HCT116 (cell line): Measurements from ENCODE around the gene DLEU7. TPM values are rescaled to one million over a fixed set of nuclear protein-coding genes. Genes with fewer than 3 reads are reported as not detected.

Experiments
- ATAC-seq: fragments of 200-7000 bp; cut with Tn5 transposase; 2 replicates; pipeline ENCODE4 v1.9.1; 2020; ENCODE audit warnings: mild to moderate bottlenecking, moderate library complexity
- BruUV-seq: library from RNA; stranded (reverse); fragments of 400-500 nt; replicated peaks from 2 replicates; lab custom pipeline; 2021; lab: Mats Ljungman, UMichigan
- CTCF ChIA-PET: fragments of 300-600 bp; sonication (Branson Sonifier 250); formaldehyde crosslinking; loops from one replicate; lab custom pipeline; 2021; ENCODE audit warnings: antibody characterized with exemption; lab: Charles Lee
- POLR2A ChIA-PET: fragments of 300-600, 350-600 bp; sonication (Branson Sonifier 250); formaldehyde crosslinking; loops from one replicate; lab custom pipeline; 2021; ENCODE audit warnings: antibody characterized with exemption; lab: Charles Lee
- RAD21 ChIA-PET, 2 experiments: fragments of 300-600 bp; sonication (Branson Sonifier 250); formaldehyde crosslinking; loops; one replicate each; lab custom pipeline; 2023; ENCODE audit warnings: low total read pairs in 2 of 2; ENCODE audit not compliant: uncharacterized antibody in 2 of 2, unreplicated experiment in 2 of 2, low non-redundant PET in 1 of 2; lab: Charles Lee
- DNase-seq: peaks from one replicate; pipeline ENCODE4 v3.0.0-alpha.2; 2010; ENCODE audit warnings: low read depth, low spot score
- H2AFZ ChIP-seq: fragments of 200-600 bp; shearing (Covaris generic), sonication (generic); 2 replicates; pipeline ENCODE4 v1.6.1; 2017; ENCODE audit warnings: low read depth, mixed run types, mixed read lengths, antibody characterized with exemption, low read length; ENCODE audit not compliant: poor library complexity, severe bottlenecking
- H3K27ac ChIP-seq: 2 replicates; pipeline ENCODE4 v1.5.1; 2012; ENCODE audit warnings: low read depth, low read length
- H3K27me3 ChIP-seq: fragments of 200-600 bp; sonication (generic); 2 replicates; pipeline ENCODE4 v1.6.1; 2016; ENCODE audit warnings: mixed run types, low read length, mixed read lengths; ENCODE audit not compliant: insufficient read depth
- H3K36me3 ChIP-seq, 2 experiments: fragments of 200-500 bp in 1 of 2; fragments of 200-600 bp in 1 of 2; sonication (Bioruptor generic) in 1 of 2; sonication (generic) in 1 of 2; 2 replicates each; pipeline versions ENCODE4 v1.5.1 to v1.6.1; 2014 to 2016; ENCODE audit warnings: low read length in 2 of 2, inconsistent platforms in 1 of 2, mixed read lengths in 1 of 2, mixed run types in 1 of 2; ENCODE audit not compliant: insufficient read depth in 2 of 2, control insufficient read depth in 1 of 2
- H3K4me1 ChIP-seq, 2 experiments: fragments of 200-600 bp in 1 of 2; sonication (generic) in 1 of 2; 2 replicates each; pipeline versions ENCODE4 v1.5.1 to v1.6.1; 2012 to 2017; ENCODE audit warnings: low read length in 2 of 2, inconsistent platforms in 1 of 2, mild to moderate bottlenecking in 1 of 2, mixed read lengths in 1 of 2, mixed run types in 1 of 2, moderate library complexity in 1 of 2; ENCODE audit not compliant: insufficient read depth in 2 of 2, control insufficient read depth in 1 of 2
- H3K4me2 ChIP-seq: fragments of 200-600 bp; sonication (generic); 2 replicates; pipeline ENCODE4 v1.6.1; 2017; ENCODE audit warnings: mixed run types, low read length, mixed read lengths
- H3K4me3 ChIP-seq, 2 experiments: fragments of 200-600 bp in 1 of 2; sonication (generic) in 1 of 2; replicated peaks in 1 of 2; 2 replicates each; pipeline ENCODE4 v1.5.1; 2011 to 2016; ENCODE audit warnings: low read length in 2 of 2, control low read depth in 1 of 2, low read depth in 1 of 2, mild to moderate bottlenecking in 1 of 2, mixed read lengths in 1 of 2, mixed run types in 1 of 2
- H3K79me2 ChIP-seq: fragments of 200-600 bp; sonication (generic); 2 replicates; pipeline ENCODE4 v1.6.1; 2017; ENCODE audit warnings: mild to moderate bottlenecking, mixed run types, low read length, moderate library complexity, mixed read lengths; ENCODE audit not compliant: insufficient read depth
- H3K9ac ChIP-seq: fragments of 200-600 bp; sonication (generic); 2 replicates; pipeline ENCODE4 v1.6.1; 2016; ENCODE audit warnings: low read length, mixed read lengths
- H3K9me2 ChIP-seq: fragments of 200-600 bp; sonication (generic), shearing (Covaris generic); 2 replicates; pipeline ENCODE4 v1.6.1; 2017; ENCODE audit warnings: mixed run types, mild to moderate bottlenecking, moderate library complexity; ENCODE audit not compliant: insufficient read depth
- H3K9me3 ChIP-seq, 2 experiments: fragments of 200-500 bp in 1 of 2; fragments of 200-600 bp in 1 of 2; sonication (Bioruptor generic) in 1 of 2; sonication (generic) in 1 of 2; 2 replicates each; pipeline ENCODE4 v1.6.1; 2014 to 2017; ENCODE audit warnings: low read length in 2 of 2, mixed read lengths in 2 of 2, inconsistent platforms in 1 of 2, low read depth in 1 of 2, mild to moderate bottlenecking in 1 of 2, mixed run types in 1 of 2, moderate library complexity in 1 of 2; ENCODE audit not compliant: control insufficient read depth in 1 of 2, insufficient read depth in 1 of 2
- H4K20me1 ChIP-seq: fragments of 200-600 bp; sonication (generic), shearing (Covaris generic); 2 replicates; pipeline ENCODE4 v1.6.1; 2017; ENCODE audit warnings: mixed run types, mild to moderate bottlenecking, moderate library complexity; ENCODE audit not compliant: insufficient read depth
- ATF3 ChIP-seq: IDR thresholded peaks from 2 replicates; pipeline ENCODE4 v1.6.1; 2012
- CBX3 ChIP-seq: IDR thresholded peaks from 2 replicates; pipeline ENCODE4 v1.6.1; 2012; ENCODE audit warnings: low read depth
- EGR1 ChIP-seq: IDR thresholded peaks from 2 replicates; pipeline ENCODE4 v1.6.1; 2012; ENCODE audit warnings: low read depth
- ELF1 ChIP-seq: IDR thresholded peaks from 2 replicates; pipeline ENCODE4 v1.6.1; 2012; ENCODE audit warnings: low read depth, borderline replicate concordance
- EZH2 ChIP-seq: fragments of 200-600 bp; sonication (generic); IDR thresholded peaks from 2 replicates; pipeline ENCODE4 v1.6.1; 2017; ENCODE audit warnings: antibody characterized with exemption, mixed run types
- EZH2phosphoT487 ChIP-seq: fragments of 200-600 bp; IDR thresholded peaks from 2 replicates; pipeline ENCODE4 v1.6.1; 2018; ENCODE audit warnings: antibody characterized with exemption, borderline replicate concordance
- FOSL1 ChIP-seq: IDR thresholded peaks from 2 replicates; pipeline ENCODE4 v1.6.1; 2012; ENCODE audit warnings: low read depth
- JUND ChIP-seq: IDR thresholded peaks from 2 replicates; pipeline ENCODE4 v1.6.1; 2012
- MAX ChIP-seq: IDR thresholded peaks from 2 replicates; pipeline ENCODE4 v1.6.1; 2012
- POLR2A ChIP-seq: IDR thresholded peaks from 2 replicates; pipeline ENCODE4 v1.7.0; 2011; ENCODE audit warnings: borderline replicate concordance; ENCODE audit not compliant: insufficient read depth, insufficient read length; ENCODE audit errors: extremely low read depth
- POLR2AphosphoS5 ChIP-seq: IDR thresholded peaks from 2 replicates; pipeline ENCODE4 v1.6.1; 2011; ENCODE audit warnings: mild to moderate bottlenecking, low read depth, low read length, moderate library complexity
- RAD21 ChIP-seq: IDR thresholded peaks from 2 replicates; pipeline ENCODE4 v1.6.1; 2012; ENCODE audit warnings: low read depth, mild to moderate bottlenecking
- SIN3A ChIP-seq: IDR thresholded peaks from 2 replicates; pipeline ENCODE4 v1.6.1; 2012; ENCODE audit warnings: low read depth
- SRF ChIP-seq: IDR thresholded peaks from 2 replicates; pipeline ENCODE4 v1.6.1; 2012; ENCODE audit warnings: low read depth
- TCF7L2 ChIP-seq: IDR thresholded peaks from 2 replicates; pipeline ENCODE4 v1.7.0; 2011; ENCODE audit warnings: borderline replicate concordance, inconsistent platforms; ENCODE audit not compliant: insufficient read depth, insufficient read length; ENCODE audit errors: extremely low read depth
- YY1 ChIP-seq: IDR thresholded peaks from 2 replicates; pipeline ENCODE4 v1.6.1; 2011; ENCODE audit warnings: low read length, low read depth, moderate library complexity, mild to moderate bottlenecking; ENCODE audit not compliant: insufficient replicate concordance; ENCODE audit errors: extremely low read depth
- ZBTB33 ChIP-seq: IDR thresholded peaks from 2 replicates; pipeline ENCODE4 v1.6.1; 2011; ENCODE audit warnings: mild to moderate bottlenecking, low read length, moderate library complexity; ENCODE audit not compliant: insufficient replicate concordance; ENCODE audit errors: extremely low read depth
- ZFX ChIP-seq: fragments of 450-650 bp; IDR thresholded peaks from 2 replicates; pipeline ENCODE4 v1.6.1; 2017
- intact Hi-C: fragments of 100-400 bp; cut with micrococcal nuclease; formaldehyde crosslinking; loops from 2 replicates; pipeline ENCODE4 v1.10.0; 2022
- total RNA-seq: library from RNA; stranded (reverse); gene quantifications from one replicate; pipeline ENCODE4 v1.2.1, GENCODE V29; 2021; ENCODE audit not compliant: unreplicated experiment

The DLEU7 gene
- total RNA-seq, 1 experiment from 2014 or later = not detected

- POLR2A ChIA-PET = no interaction called here
Measured at GRCh38 chr13:50841786-50842185, 1.7 kb downstream of the DLEU7 start.

GRCh38 chr13:50840284-50840683 lies 3.2 kb downstream of the DLEU7 start:
- ChIA-PET CTCF (no interaction called here), RAD21 (no interaction called here), POLR2A (no interaction called here)
- no peaks in the 10 kb centered on the region for H3K27me3 ChIP-seq
- H3K9me3 ChIP-seq = no peaks in the 10 kb centered on the region
- intact Hi-C loops = no loop called here
- no peak for TF ChIP-seq EZH2
- TF ChIP-seq POLR2AphosphoS5 = no peak
- TF ChIP-seq CBX3 = no peak
- TF ChIP-seq RAD21 = no peak
- TF ChIP-seq SIN3A = no peak
- no peak for TF ChIP-seq ATF3
- TF ChIP-seq TCF7L2 = no peak
- TF ChIP-seq POLR2A = no peak
- TF ChIP-seq MAX = no peak
- TF ChIP-seq ELF1 = no peak
- no peak for TF ChIP-seq FOSL1
- no peak for TF ChIP-seq EGR1
- TF ChIP-seq ZBTB33 = no peak
- no peak for TF ChIP-seq JUND
- TF ChIP-seq YY1 = no peak
- TF ChIP-seq EZH2phosphoT487 = no peak
- TF ChIP-seq SRF = no peak
- no peak overlapping the region for H3K9ac ChIP-seq
- no peak overlapping the region for H3K27ac ChIP-seq
- H3K4me3 ChIP-seq = no peak overlapping the region
- no peaks in the 10 kb centered on the region for H3K79me2 ChIP-seq
- no peaks in the 10 kb centered on the region for H4K20me1 ChIP-seq
- no peaks in the 10 kb centered on the region for H3K9me2 ChIP-seq
- H3K4me2 ChIP-seq = no peak overlapping the region
- ATAC-seq (no peak), DNase-seq (no peak)
- H3K36me3 ChIP-seq = no peaks in the 10 kb centered on the region
- BruUV-seq = no TSS peak
- H2AFZ ChIP-seq = no peak overlapping the region
- no peaks in the 10 kb centered on the region for H3K4me1 ChIP-seq

More at GRCh38 chr13:50841786-50842185, 1.7 kb downstream of the DLEU7 start:
- Histone ChIP-seq H3K79me2 (no peaks in the 10 kb centered on the region), H2AFZ (no peak overlapping the region), H3K4me1 (no peaks in the 10 kb centered on the region), H4K20me1 (no peaks in the 10 kb centered on the region), H3K9ac (no peak overlapping the region), H3K9me3 (no peaks in the 10 kb centered on the region), H3K4me3 (no peak overlapping the region), H3K27me3 (no peaks in the 10 kb centered on the region), H3K9me2 (no peaks in the 10 kb centered on the region)
- DNase-seq (no peak), ATAC-seq (no peak)
- BruUV-seq = no TSS peak
- RAD21 ChIA-PET = no interaction called here
- intact Hi-C loops = no loop called here
- TF ChIP-seq CBX3 = no peak
- no peak for TF ChIP-seq JUND
- no peak for TF ChIP-seq RAD21
- no peak for TF ChIP-seq ZFX
- TF ChIP-seq, all 23 proteins: peak for 0
- Histone ChIP-seq H3K27ac (no peak overlapping the region), H3K4me2 (no peak overlapping the region), H3K36me3 (no peaks in the 10 kb centered on the region)
- CTCF ChIA-PET = no interaction called here
